ENCODE measurements around the gene AGBL1.

The AGBL1 gene

DNA sequence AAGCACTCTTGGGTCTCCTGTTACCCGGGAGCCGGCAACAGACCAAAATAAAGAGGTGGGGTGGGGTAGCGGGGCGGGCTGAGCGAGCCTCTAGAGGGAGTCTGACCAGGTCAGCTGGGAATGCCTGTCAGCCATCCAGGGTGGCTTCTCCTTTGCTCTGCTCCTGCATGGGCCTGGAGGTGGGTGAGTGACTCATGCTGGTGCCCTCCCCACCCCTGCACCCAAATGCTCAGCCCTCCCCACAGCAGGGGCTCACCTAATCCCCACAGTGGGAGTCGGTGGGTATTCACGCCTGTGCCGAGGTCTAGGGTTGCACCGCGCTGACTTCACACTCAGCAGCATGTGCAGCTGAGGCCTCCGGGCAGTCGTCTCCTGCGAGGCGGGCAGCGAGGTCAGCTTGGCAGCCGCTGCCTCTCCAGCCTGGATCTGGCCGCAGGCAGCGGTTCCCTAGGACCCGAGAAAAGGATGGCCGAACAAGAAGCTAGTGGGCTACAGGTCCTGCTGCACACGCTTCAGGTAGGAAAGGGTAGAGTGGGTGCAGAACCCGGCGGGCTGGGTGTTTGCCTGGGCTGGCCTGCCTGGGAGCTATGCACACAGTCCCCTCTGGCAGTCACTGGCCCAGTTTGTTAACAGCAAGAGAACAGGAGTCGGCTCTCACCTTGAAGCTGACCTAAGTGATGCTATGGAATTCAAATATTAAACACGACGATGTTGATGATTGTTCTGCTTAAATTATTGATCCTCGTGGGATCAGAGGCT lies at the start of gene AGBL1:
TSS of gene AGBL1 (plus strand) at position 364 of the 759 bp plus-strand sequence.
- no peak for DNase-seq

DNA sequence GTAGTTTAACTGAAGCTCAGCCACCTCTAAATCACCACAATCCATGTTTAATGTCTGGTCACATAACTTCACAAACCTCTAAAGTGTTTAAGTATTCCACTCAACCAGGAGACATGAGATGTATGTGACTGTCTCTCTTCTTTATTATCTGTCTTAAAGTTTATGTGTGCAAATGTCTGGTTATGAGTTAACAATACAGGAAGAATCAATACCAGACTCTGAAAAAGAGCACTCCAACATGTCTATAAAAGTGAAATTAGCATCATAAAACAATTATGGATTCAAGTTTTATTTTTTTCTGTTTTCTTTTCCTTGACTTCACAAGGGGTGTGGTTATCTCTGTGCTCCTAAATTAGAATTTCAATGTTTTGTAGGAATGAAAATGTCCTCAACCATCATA lies 44.8 kb upstream of the AGBL1 start:
- no peak for DNase-seq

DNA sequence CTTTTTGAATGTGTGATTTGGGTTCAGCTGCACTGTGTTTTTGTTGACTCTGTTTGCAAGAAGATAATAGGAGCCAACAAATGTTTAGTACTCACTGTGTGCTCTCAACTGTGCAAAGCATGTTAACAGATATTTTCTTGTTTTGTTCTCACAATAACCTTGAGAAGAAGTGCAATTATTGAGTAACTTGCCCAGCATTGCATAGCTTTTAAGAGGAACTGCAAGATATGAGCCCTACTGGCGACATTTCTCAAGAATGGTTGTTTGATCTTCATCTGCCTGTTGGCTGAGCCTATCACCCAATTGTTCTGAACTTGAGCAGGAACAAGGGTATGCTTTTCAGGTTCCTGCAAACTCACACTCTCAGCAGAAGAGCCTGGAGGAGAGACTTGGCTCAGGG lies 43.4 kb upstream of the AGBL1 start:
- DNase-seq: no peak

GRCh38 chr15:86038491-86038890 lies 41.2 kb upstream of the AGBL1 start:
- DNase-seq: no peak

DNA sequence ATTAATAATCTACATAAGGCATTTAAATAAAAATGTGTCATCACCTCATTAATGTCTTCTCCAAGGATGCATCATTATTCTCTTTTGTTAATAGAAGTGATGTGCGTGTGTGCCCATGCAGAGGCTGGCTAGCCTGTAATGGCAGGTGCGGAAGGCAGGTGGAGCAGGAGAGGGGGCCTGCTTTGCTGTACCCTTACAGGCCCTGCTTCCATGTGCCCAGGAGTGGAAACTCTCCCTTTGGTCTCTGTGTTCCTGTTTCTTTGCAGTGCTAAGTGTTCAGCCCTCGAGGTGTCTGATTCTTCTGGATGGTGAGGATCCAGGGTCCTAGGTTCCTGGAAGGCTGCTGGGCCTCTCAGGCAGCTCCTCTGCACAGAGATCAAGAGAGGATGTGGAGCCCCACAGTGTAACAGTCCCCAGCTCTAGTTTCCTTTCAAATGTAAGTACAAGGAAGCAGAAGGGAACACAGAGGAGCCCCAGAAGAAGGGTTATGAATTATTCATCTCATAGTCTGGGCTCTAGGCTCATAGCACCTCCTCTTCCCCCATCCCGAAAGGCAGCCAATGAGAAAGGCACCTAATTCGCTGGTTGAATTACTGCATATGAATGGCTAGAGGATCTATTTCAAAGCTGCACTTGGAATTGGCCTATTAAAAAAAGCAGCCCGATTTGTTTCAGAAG lies 39.2 kb upstream of the AGBL1 start:
- DNase-seq: no peak

DNA sequence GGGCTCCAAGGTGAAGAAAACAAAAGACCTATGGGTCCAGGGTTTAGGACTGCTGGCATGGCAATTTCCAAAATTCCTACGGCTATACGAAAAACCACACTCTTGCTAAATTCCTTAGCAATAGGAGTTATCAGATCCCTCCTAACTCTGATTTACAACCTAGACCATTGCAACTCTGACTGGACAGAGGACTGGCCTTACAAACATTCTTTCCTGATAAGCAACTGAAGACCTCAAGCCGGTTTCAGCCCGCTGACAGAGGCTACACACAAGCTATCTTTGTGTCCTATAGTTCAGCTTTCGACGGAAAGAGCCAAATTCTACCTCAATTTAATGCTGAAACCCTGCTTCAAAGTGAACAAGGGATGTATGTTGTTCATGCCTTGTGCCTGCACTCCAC lies 38.3 kb upstream of the AGBL1 start:
- no peak for DNase-seq

- DNase-seq: no peak
These were observed 37.4 kb upstream of the AGBL1 start for GRCh38 chr15:86042226-86042625.

DNA sequence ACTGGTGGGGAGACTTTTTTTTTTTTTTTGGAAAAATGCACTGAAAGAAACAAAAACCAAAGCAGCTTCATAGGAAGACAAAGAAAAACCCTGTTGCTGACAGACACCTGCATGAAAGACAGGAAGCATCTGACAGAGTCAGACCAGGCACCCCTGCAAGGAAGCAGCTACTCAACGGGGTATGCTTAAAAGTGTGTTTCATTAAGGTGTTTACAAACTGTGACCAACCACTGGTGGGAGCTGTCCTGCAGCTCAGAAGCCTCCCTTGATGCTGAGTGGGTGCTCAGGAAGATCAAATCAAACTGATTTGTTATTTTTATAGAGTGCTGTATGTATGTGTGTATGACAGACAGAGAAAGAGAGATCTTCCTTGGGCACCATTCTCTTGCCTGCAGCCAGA lies 34.7 kb upstream of the AGBL1 start:
- DNase-seq: no peak

DNA sequence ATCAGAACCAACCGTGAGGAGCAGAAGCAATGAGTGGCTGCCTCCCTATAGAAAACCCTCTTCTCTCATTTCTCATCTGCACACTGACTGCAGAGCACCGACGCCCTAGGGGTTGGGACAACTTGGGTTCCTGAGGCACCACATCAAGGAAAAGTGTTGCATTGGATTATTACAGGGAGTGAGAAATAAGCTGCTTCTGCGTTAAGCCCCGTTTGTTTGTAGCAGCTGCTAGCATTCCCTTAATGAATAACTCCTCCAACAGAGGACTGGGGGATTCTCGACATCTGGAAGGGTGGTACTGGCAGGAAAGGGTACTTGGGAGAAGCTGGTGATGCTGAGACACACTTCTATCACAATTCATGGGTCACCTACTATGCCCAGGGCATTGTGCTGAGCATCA lies 25.3 kb upstream of the AGBL1 start:
- DNase-seq: no peak

DNA sequence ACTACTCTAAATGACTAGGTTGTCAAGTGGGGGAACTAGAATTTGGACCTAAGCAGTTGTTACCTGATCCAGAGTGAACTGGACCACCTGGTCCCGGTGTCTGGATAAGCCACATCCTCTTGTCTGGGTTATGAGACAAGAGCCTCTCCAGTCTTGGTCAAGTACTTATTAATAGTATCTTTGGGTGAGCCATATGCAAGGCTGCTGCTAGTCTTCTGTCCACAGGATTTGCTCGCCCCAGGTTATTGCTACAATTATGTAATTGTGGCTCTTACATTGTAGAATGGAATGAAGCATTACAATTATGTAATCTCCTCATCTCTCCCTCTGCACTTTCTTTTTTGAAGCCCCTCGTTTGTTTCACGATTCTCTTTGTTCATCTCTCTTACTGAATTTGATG lies 24.0 kb upstream of the AGBL1 start:
- DNase-seq: no peak

DNA sequence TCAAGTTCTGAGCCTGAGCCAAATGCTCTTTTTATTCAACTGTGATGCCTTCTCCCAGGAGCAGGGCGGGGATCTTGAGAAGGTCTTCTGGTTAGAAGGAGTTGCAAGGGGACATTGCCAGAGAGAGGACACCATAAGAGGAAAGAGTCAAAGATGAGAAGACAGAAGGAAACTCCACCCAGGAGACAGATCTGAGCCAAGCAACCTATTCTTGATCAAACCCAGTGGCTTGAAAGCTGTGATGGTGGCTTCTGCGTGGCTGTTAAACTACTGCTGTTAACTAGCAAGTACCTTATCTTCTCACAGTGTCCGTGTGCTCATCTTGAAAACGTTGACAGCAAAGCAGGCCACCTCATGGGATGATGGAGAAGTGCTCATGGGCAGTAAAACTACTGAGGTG lies 19.8 kb upstream of the AGBL1 start:
- no peak for DNase-seq

DNA sequence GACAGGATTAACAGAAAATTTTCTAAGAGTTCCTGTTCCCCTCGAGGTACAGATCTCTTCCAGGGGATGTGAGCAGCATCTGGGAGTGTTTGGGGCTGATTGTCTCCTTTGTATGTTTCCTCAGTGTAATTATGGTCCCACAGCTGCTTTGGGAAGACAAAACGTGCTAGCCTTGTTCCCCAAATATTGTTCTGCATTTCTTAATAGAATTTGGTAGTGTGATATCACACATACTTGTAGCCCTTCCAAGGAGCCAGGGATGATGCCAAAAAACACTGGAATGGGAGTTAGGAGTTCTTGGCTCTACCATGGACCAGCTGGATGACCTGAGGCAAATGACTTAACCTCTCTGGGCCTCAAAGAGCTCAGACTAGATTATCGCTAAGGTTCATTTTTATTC lies 19.0 kb upstream of the AGBL1 start:
- no peak for DNase-seq

DNA sequence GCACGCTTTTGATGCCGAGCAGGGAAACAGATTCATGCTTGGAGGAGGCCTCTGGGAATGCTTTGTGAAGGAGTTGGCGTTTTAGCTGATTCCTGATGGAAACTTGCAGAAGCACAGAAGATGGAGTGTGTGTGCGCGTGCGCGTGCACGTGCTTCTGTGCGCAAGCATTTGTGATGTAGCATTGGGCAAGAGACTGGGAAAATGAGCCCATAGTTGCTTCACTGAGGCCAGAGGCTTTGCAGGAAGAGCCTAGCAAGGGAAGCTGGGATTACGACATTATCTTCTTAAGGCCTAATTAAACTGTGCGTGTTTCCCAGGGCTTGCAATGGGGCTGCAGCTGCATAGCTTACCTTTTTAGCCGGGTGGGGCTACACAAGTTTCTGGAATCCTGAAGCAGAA lies 18.1 kb upstream of the AGBL1 start:
- DNase-seq: no peak

DNA sequence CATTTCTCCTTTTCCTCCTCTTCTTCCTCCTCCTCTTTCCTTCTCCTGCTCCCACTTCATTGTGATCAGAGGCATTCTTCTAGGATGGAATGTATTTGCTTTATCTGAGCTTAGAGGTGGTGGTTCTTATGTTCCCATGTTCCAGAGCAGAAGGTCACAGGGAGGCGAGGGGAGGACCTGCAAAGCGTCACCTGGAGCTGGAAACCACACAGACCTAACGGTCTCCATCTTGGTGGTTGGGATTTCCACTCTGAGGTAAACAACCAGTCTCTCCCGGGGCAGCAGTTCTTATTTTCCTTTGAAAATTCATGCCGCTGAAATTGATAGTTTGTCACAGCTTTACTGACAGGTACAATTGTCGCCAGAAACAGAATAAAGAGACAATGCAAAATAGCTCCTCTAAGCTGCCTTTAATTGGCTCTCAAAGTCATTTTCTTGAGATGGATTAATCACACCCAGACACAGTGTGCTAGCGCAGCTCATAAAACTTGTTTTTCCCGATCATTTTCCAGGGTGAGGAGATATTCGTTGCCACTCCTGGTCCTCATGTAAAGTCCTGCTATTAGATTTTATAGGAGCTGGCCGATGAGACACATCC lies 16.9 kb upstream of the AGBL1 start:
- no peak for DNase-seq

DNA sequence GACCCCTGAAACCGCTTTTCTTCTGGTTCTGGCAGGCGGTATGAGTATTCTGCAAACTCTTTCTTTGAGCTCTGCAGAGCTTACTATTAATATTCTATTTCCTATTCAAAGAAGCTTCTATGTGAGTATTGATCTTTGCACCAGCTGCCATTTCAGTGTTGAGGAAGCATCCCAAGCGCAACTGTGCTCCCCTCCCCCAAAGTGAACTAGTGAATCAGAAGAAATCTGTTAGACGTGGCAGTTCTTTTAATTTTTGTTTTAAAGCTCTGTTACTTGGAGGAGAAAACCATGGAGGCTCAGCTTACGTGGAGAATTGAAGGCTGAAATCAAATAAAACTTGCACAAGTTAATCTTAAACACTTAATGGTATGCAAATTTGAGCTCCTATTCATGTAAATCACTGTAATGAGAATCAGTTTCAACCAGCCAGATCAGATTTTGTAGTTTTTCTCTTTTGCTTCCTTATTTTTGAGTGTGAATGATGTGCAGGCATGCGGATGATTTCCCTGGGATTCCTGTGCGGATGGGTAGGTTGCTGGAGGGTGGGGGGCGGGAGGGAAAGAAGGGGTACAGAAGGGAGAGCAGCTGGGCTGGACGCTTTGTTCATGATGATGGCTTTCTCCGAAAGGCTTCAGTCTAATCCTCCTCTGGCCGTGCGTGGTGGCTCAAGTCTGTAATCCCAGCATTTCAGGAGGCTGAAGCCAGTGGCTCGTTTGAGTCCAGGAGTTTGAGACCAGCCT lies 16.1 kb upstream of the AGBL1 start:
- DNase-seq: no peak

- no peak for DNase-seq
These were observed 15.3 kb upstream of the AGBL1 start for GRCh38 chr15:86064326-86064725.

DNA sequence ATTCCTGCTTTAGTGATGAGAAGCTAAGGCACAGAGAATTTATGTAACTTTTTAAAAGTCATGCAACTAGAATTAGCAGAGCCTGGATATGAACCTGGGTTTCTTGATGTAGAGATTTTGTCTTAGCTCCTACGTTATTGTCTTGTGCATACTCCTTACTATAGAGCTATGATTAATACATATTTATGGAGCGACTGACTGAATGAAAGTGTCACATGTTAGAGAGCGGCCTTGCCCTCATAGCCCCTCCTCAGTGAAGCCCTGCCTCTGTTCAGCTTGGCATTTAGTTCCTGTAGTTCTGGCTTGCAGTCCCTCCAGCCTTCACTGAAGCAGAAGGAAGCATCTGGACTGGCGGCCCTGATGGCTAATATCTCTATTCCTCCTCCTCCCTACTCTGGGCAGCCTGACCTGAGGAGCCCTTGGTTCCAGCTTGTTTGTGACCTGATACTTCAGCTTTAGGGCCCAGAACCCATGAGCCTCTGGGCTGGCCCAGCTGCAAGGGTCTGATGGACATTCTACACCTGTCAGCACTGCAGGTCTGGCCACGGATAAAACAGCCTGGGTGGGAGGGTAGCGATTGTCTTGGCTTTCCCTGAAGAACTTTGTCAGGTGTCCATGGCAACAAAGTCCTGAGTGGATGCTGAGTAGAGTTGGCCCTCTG lies 13.4 kb upstream of the AGBL1 start:
- DNase-seq: no peak

DNA sequence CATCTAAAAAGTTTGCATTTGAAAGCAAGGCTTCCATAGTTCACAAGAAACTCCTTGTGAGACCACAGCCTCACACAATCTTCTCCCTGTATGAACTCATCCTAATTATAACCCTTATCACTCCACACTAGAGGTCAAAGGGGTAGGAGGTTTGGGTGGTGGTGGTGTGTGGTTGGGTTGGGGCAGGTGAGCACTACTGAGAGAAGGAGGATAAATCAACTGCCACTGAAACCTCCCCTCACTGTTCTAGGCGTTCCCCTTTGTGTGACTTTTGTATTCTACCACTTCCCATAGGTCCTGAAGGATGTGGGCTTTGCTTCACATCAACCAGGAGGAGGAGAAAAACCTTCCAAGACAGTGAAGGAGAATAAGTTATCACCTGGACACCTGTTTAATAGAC lies 6.4 kb upstream of the AGBL1 start:
- DNase-seq: no peak

GRCh38 chr15:86076468-86076867 lies 3.2 kb upstream of the AGBL1 start:
- DNase-seq: no peak

- no peak for DNase-seq
These were observed 2.6 kb upstream of the AGBL1 start for GRCh38 chr15:86077070-86077469.

DNA sequence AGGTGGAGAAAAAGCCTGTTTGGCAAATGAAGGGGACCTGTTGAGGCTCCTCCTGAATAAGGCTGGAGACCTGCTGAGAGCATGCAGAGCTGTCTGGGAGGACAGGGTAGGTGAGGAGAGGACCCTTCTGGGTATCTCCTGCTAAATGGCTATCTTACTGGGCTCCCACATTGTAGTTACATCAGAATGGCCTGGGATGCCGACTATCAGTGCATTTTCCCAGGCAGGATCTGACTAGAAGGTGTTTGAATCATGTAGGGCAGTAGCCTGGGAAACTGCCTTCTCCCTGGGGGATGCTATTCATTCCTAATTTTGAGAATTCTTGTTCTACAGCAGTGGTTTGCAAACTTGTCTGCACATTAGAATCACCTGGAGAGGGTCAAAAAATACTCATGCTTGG lies 631 bp downstream of the AGBL1 start:
- no peak for DNase-seq

DNA sequence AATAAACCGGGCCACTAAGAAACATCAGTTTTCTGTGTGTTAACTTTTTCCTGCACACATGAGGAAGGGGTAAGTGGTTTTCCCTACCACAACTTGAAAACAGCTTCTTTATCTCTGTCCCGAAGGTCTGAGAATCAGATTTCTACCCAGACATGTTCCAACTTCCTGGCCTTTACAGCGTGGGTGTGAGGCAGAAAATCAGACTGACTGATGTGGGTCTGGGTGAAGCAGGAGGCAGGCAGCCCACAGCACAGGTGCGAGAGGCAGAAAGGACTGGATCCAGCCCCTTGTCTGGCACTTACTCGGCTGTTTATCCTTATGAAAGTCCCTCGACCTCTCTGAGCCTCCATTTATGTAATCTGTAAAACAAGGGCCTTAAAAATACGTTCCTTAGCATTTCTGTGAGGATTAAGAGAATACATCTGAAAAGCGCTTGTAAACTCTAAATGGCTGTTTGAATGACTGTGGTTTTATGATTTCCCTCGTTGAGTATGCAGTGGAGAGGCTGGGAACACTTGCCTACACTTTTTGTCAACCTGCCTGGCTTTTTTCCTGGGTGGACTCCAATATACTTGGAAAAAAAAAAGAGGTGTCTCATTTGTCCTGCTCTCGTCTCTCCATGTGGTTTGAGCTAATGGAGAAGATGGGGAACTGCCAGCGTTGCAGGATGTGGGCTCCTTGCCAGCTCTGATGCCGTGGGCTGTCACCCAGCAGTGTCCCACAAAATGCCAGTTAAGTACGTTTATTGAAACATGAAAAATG lies 3.1 kb downstream of the AGBL1 start:
- no peak for DNase-seq
